Cardiac muscle cell (in vitro differentiated cells and primary cell): ENCODE measurements around the gene OFD1. TPM values are rescaled to one million over a fixed set of nuclear protein-coding genes. Genes with fewer than 3 reads are reported as not detected.
A peak's percentile ranks its signal among the peaks of the same experiment; 100 is the strongest.

Experiments
- DNase-seq, 2 donors: peaks; one replicate each; pipeline versions ENCODE4 v3.0.0 to v3.0.0-alpha.2; 2010 to 2017; ENCODE audit warnings: low read depth in 1 of 2, low spot score in 1 of 2
- H3K27ac ChIP-seq: fragments of 200-600 bp; sonication (generic); 2 replicates; pipeline ENCODE4 v1.5.1; 2016
- H3K27me3 ChIP-seq: fragments of 200-600 bp; sonication (generic); 2 replicates; pipeline ENCODE4 v1.6.0; 2016; ENCODE audit warnings: control low read depth
- H3K36me3 ChIP-seq: fragments of 200-600 bp; sonication (generic); 2 replicates; pipeline ENCODE4 v1.5.1; 2016; ENCODE audit warnings: control low read depth
- H3K4me1 ChIP-seq: fragments of 200-600 bp; sonication (generic); 2 replicates; pipeline ENCODE4 v1.8.1; 2017; ENCODE audit warnings: low read depth, mild to moderate bottlenecking, mixed run types
- H3K4me3 ChIP-seq: fragments of 200-600 bp; sonication (generic); 2 replicates; pipeline ENCODE4 v1.5.1; 2016; ENCODE audit warnings: mild to moderate bottlenecking
- H3K9me3 ChIP-seq: fragments of 200-600 bp; sonication (generic); 2 replicates; pipeline ENCODE4 v1.5.1; 2017; ENCODE audit warnings: low read depth, mild to moderate bottlenecking, control low read depth
- CTCF ChIP-seq: IDR thresholded peaks from 2 replicates; pipeline ENCODE4 v1.5.1; 2012; ENCODE audit warnings: low read depth, mild to moderate bottlenecking, low read length
- polyA plus RNA-seq: library from polyadenylated mRNA; unstranded; fragments of >200 nt; fragmentation: Nextera tagmentation; extraction: Ambion mirVana; gene quantifications from 2 replicates; pipeline ENCODE4 v1.2.1, GENCODE V29; 2016
- total RNA-seq: library from RNA; depleted of rRNA; stranded (reverse); fragments of >200 nt; gene quantifications from 2 replicates; pipeline ENCODE4 v1.2.3, GENCODE V29; 2016

The OFD1 gene
- total and polyA plus RNA-seq, 2 experiments from 2014 or later: 46.6 to 48.0 TPM

- DNase-seq: no peak
- no peaks in the 10 kb centered on the region for H3K9me3 ChIP-seq
- no peak overlapping the region for H3K27ac ChIP-seq
- no peaks in the 10 kb centered on the region for H3K27me3 ChIP-seq
- H3K4me3 ChIP-seq: no peak overlapping the region
- TF ChIP-seq CTCF: no peak
- H3K36me3 ChIP-seq: peaks cover 84% of the 10 kb centered on the region
- peaks cover 4% of the 10 kb centered on the region for H3K4me1 ChIP-seq
Measured at GRCh38 chrX:13759152-13759718, 24.7 kb downstream of the OFD1 start.

GRCh38 chrX:13760426-13760825 is 25.9 kb downstream of the OFD1 start:
- peak in 1 of 2 donors; percentile 19 for DNase-seq
- Histone ChIP-seq H3K27me3 (no peaks in the 10 kb centered on the region), H3K4me3 (no peak overlapping the region), H3K4me1 (peaks cover 4% of the 10 kb centered on the region), H3K9me3 (no peaks in the 10 kb centered on the region), H3K27ac (peak overlapping the region; percentile 32), H3K36me3 (peaks cover 80% of the 10 kb centered on the region)
- no peak for TF ChIP-seq CTCF

GRCh38 chrX:13761606-13762414 is 27.3 kb downstream of the OFD1 start:
- TF ChIP-seq CTCF: no peak
- Histone ChIP-seq H3K4me3 (no peak overlapping the region), H3K9me3 (no peaks in the 10 kb centered on the region), H3K27me3 (no peaks in the 10 kb centered on the region), H3K4me1 (peaks cover 4% of the 10 kb centered on the region), H3K27ac (no peak overlapping the region), H3K36me3 (peaks cover 75% of the 10 kb centered on the region)
- DNase-seq: peak in 1 of 2 donors; percentile 6

DNA sequence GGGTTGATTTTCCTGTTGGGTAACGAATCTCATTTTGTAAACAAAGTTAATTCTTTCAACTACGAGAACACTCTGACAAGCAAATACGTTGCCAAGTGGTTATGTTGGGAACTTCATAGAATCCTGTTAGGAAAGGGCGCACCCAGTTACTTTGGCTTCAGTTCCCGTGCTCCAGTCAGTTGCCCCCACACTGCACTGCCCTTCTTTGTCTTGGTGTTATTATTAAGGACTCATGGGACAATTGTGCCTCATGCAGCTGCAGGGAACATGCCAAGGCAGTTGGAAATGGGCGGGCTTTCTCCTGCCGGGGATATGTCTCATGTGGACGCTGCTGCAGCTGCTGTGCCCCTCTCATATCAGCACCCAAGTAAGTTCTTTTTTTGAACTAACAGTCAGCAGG is 28.9 kb downstream of the OFD1 start:
- Histone ChIP-seq H3K27me3 (no peaks in the 10 kb centered on the region), H3K4me1 (peaks cover 4% of the 10 kb centered on the region)

DNA sequence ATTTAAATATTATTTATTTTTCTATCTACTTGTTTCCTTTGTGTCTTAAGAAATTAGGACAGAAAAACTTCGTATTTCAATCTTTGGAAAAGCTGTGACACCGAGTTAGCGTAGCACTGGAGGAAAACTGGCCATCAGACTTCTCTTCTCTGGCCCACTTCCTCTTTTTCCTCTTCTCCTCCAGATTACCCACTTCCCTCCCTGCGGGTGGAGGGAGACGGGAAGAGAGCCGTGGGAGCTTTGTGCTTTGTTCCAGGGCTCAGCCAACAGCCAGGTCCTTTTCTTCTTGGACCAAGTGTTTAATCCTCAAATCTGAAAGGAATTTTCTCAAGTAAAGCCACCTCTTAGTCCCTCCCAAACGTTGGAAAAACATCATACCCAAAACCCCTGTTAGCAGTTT is 29.7 kb downstream of the OFD1 start:
- no peak for DNase-seq
- Histone ChIP-seq H3K9me3 (no peaks in the 10 kb centered on the region), H3K27ac (no peak overlapping the region), H3K27me3 (no peaks in the 10 kb centered on the region), H3K4me1 (peaks cover 4% of the 10 kb centered on the region), H3K36me3 (peaks cover 74% of the 10 kb centered on the region), H3K4me3 (no peak overlapping the region)
- TF ChIP-seq CTCF: no peak

More for the DNA sequence above, 28.9 kb downstream of the OFD1 start:
- no peak for DNase-seq
- Histone ChIP-seq H3K4me3 (no peak overlapping the region), H3K9me3 (no peaks in the 10 kb centered on the region), H3K36me3 (peaks cover 74% of the 10 kb centered on the region), H3K27ac (no peak overlapping the region)
- no peak for TF ChIP-seq CTCF
